IMR-90 (cell line): ENCODE measurements around the gene LRCOL1. TPM values are rescaled to one million over a fixed set of nuclear protein-coding genes. Genes with fewer than 3 reads are reported as not detected.

Source experiments
- ATAC-seq: fragments of 200-7000 bp; cut with Tn5 transposase; 2 replicates; pipeline ENCODE4 v1.9.1; 2020; ENCODE audit warnings: low read depth, mild to moderate bottlenecking, moderate library complexity
- BruUV-seq: library from RNA; stranded (reverse); fragments of 400-500 nt; replicated peaks from 2 replicates; lab custom pipeline; 2021; lab: Mats Ljungman, UMichigan
- CTCF ChIA-PET: fragments of 300-600 bp; formaldehyde crosslinking; extraction: SDS; loops from one replicate; lab custom pipeline; 2021; ENCODE audit warnings: antibody characterized with exemption; lab: Yijun Ruan, JAX
- POLR2A ChIA-PET: fragments of 300-600 bp; sonication (Branson Sonifier 250); formaldehyde crosslinking; loops from one replicate; lab custom pipeline; 2022; ENCODE audit warnings: antibody characterized with exemption; ENCODE audit not compliant: unreplicated experiment; lab: Charles Lee
- DNase-seq: peaks from one replicate; pipeline ENCODE4 v3.0.0; 2013
- H2AFZ ChIP-seq: replicated peaks from 2 replicates; pipeline ENCODE3; 2013; ENCODE audit warnings: low read length, mild to moderate bottlenecking; ENCODE audit not compliant: poor library complexity
- H2AK5ac ChIP-seq: 2 replicates; pipeline ENCODE4 v1.6.1; 2013; ENCODE audit warnings: low read depth, low read length, inconsistent platforms
- H2AK9ac ChIP-seq: replicated peaks from 2 replicates; pipeline ENCODE3; 2013; ENCODE audit warnings: mild to moderate bottlenecking, low read depth, low read length, moderate library complexity; ENCODE audit not compliant: poor library complexity
- H2BK120ac ChIP-seq: 2 replicates; pipeline ENCODE4 v1.6.1; 2013; ENCODE audit warnings: low read depth, low read length, inconsistent platforms
- H2BK15ac ChIP-seq: 3 replicates; pipeline ENCODE4 v1.6.1; 2013; ENCODE audit warnings: low read depth, low read length, inconsistent platforms
- H2BK20ac ChIP-seq: 2 replicates; pipeline ENCODE4 v1.6.1; 2013; ENCODE audit warnings: low read depth, mild to moderate bottlenecking, inconsistent platforms, low read length, moderate library complexity
- H2BK5ac ChIP-seq: 2 replicates; pipeline ENCODE4 v1.6.1; 2013; ENCODE audit warnings: mild to moderate bottlenecking, low read depth, low read length, inconsistent platforms; ENCODE audit not compliant: poor library complexity, severe bottlenecking
- H3K14ac ChIP-seq: replicated peaks from 2 replicates; pipeline ENCODE4 v1.6.1; 2013; ENCODE audit warnings: low read depth, low read length, inconsistent platforms
- H3K18ac ChIP-seq: 2 replicates; pipeline ENCODE4 v1.6.1; 2013; ENCODE audit warnings: low read depth, low read length, control low read depth
- H3K23ac ChIP-seq: 2 replicates; pipeline ENCODE4 v1.6.1; 2013; ENCODE audit warnings: low read depth, low read length, inconsistent platforms
- H3K27ac ChIP-seq: 2 replicates; pipeline ENCODE4 v1.5.1; 2013; ENCODE audit warnings: mild to moderate bottlenecking, control low read depth, low read length; ENCODE audit not compliant: insufficient read depth
- H3K27me3 ChIP-seq: 2 replicates; pipeline ENCODE4 v1.6.1; 2013; ENCODE audit warnings: low read length; ENCODE audit not compliant: control insufficient read depth, insufficient read depth
- H3K36me3 ChIP-seq: 2 replicates; pipeline ENCODE4 v1.6.1; 2013; ENCODE audit warnings: low read length, mixed read lengths; ENCODE audit not compliant: control insufficient read depth, insufficient read depth
- H3K4ac ChIP-seq: 2 replicates; pipeline ENCODE4 v1.6.1; 2013; ENCODE audit warnings: low read depth, low read length, inconsistent platforms
- H3K4me1 ChIP-seq: 2 replicates; pipeline ENCODE4 v1.6.1; 2013; ENCODE audit warnings: low read length, mixed read lengths; ENCODE audit not compliant: control insufficient read depth, insufficient read depth
- H3K4me2 ChIP-seq: 2 replicates; pipeline ENCODE4 v1.6.1; 2013; ENCODE audit warnings: low read depth, mild to moderate bottlenecking, control low read depth, low read length, moderate library complexity
- H3K4me3 ChIP-seq: 2 replicates; pipeline ENCODE4 v1.5.1; 2013; ENCODE audit warnings: low read depth, mild to moderate bottlenecking, control low read depth, low read length, moderate library complexity; ENCODE audit not compliant: insufficient read depth
- H3K56ac ChIP-seq: 2 replicates; pipeline ENCODE4 v1.6.1; 2013; ENCODE audit warnings: low read length, inconsistent platforms; ENCODE audit not compliant: insufficient read depth; ENCODE audit errors: extremely low read depth
- H3K79me1 ChIP-seq, 2 experiments: 2 replicates each; pipeline ENCODE4 v1.6.1; 2013; ENCODE audit warnings: low read length in 2 of 2, inconsistent platforms in 1 of 2, low read depth in 1 of 2
- H3K9ac ChIP-seq: 2 replicates; pipeline ENCODE4 v1.6.1; 2013; ENCODE audit warnings: low read depth, low read length, control low read depth
- H3K9me1 ChIP-seq: 2 replicates; pipeline ENCODE4 v1.6.1; 2013; ENCODE audit warnings: low read length, inconsistent platforms; ENCODE audit not compliant: insufficient read depth
- H3K9me3 ChIP-seq: 2 replicates; pipeline ENCODE4 v1.6.1; 2013; ENCODE audit warnings: low read length; ENCODE audit not compliant: control insufficient read depth, insufficient read depth
- H4K20me1 ChIP-seq: 2 replicates; pipeline ENCODE4 v1.6.1; 2013; ENCODE audit warnings: low read length, inconsistent platforms; ENCODE audit not compliant: insufficient read depth
- H4K5ac ChIP-seq: 2 replicates; pipeline ENCODE4 v1.6.1; 2013; ENCODE audit warnings: mild to moderate bottlenecking, low read depth, low read length, control low read depth
- H4K8ac ChIP-seq, 2 experiments: 2 replicates each; pipeline ENCODE4 v1.6.1; 2013; ENCODE audit warnings: low read depth in 2 of 2, low read length in 2 of 2, control low read depth in 1 of 2, inconsistent platforms in 1 of 2
- H4K91ac ChIP-seq: 2 replicates; pipeline ENCODE4 v1.6.1; 2013; ENCODE audit warnings: low read depth, low read length, inconsistent platforms; ENCODE audit not compliant: insufficient read depth
- BHLHE40 ChIP-seq: fragments of 150-350 bp; IDR thresholded peaks from 2 replicates; pipeline ENCODE4 v1.6.1; 2016; ENCODE audit warnings: mild to moderate bottlenecking, low read depth, low read length
- CEBPB ChIP-seq: IDR thresholded peaks from 2 replicates; pipeline ENCODE4 v1.6.1; 2012; ENCODE audit warnings: low read depth, low read length, improper control_type of control experiment
- CHD1 ChIP-seq: IDR thresholded peaks from 2 replicates; pipeline ENCODE4 v1.6.1; 2012; ENCODE audit warnings: low read depth, low read length, improper control_type of control experiment
- ELK1 ChIP-seq: fragments of 150-350 bp; IDR thresholded peaks from 2 replicates; pipeline ENCODE4 v1.6.1; 2016; ENCODE audit warnings: low read depth, mild to moderate bottlenecking, low read length, moderate library complexity, borderline replicate concordance
- FOS ChIP-seq: fragments of 150-350 bp; IDR thresholded peaks from 2 replicates; pipeline ENCODE4 v1.6.1; 2016; ENCODE audit warnings: low read depth, low read length
- MAFK ChIP-seq: IDR thresholded peaks from 2 replicates; pipeline ENCODE4 v1.6.1; 2012; ENCODE audit warnings: low read depth, low read length, improper control_type of control experiment
- MAZ ChIP-seq: IDR thresholded peaks from 2 replicates; pipeline ENCODE4 v1.6.1; 2012; ENCODE audit warnings: low read depth, mild to moderate bottlenecking, low read length, improper control_type of control experiment, moderate library complexity, borderline replicate concordance
- MXI1 ChIP-seq: IDR thresholded peaks from 2 replicates; pipeline ENCODE4 v1.6.1; 2012; ENCODE audit warnings: low read depth, mild to moderate bottlenecking, low read length, moderate library complexity, borderline replicate concordance
- NFE2L2 ChIP-seq: fragments of 150-350 bp; IDR thresholded peaks from 2 replicates; pipeline ENCODE4 v1.6.1; 2016; ENCODE audit warnings: low read depth, mild to moderate bottlenecking, low read length
- POLR2A ChIP-seq: IDR thresholded peaks from 2 replicates; pipeline ENCODE4 v1.6.1; 2012; ENCODE audit warnings: mild to moderate bottlenecking, low read depth, low read length
- RAD21 ChIP-seq: IDR thresholded peaks from 2 replicates; pipeline ENCODE4 v1.6.1; 2012; ENCODE audit warnings: low read length, improper control_type of control experiment
- RCOR1 ChIP-seq: IDR thresholded peaks from 2 replicates; pipeline ENCODE4 v1.6.1; 2012; ENCODE audit warnings: mild to moderate bottlenecking, low read length, improper control_type of control experiment; ENCODE audit not compliant: insufficient replicate concordance
- RFX5 ChIP-seq: IDR thresholded peaks from 2 replicates; pipeline ENCODE4 v1.8.0; 2012; ENCODE audit warnings: low read depth, mild to moderate bottlenecking, low read length, moderate library complexity
- SMC3 ChIP-seq: fragments of 150-350 bp; IDR thresholded peaks from 2 replicates; pipeline ENCODE4 v1.6.1; 2016; ENCODE audit warnings: low read depth, mild to moderate bottlenecking, antibody characterized with exemption, low read length, moderate library complexity
- USF2 ChIP-seq: fragments of 150-350 bp; IDR thresholded peaks from 2 replicates; pipeline ENCODE4 v1.6.1; 2017; ENCODE audit warnings: mild to moderate bottlenecking, antibody characterized with exemption, low read length, low read depth
- WGBS, 2 experiments: methylation state at CpG; one replicate each; pipeline versions ENCODE4 v1.1.5 to v1.1.7; 2013; ENCODE audit warnings: missing lambda C conversion rate in 2 of 2; ENCODE audit not compliant: insufficient read length in 1 of 2; ENCODE audit errors: extremely low coverage in 2 of 2; 5-methylcytosine and 5-hydroxymethylcytosine counted together
- dilution Hi-C: fragments of 300-500 bp; cut with HindIII; formaldehyde crosslinking; loops from one replicate; pipeline ENCODE4 v1.14.3; 2018; ENCODE audit warnings: low sequenced_read_pairs; ENCODE audit not compliant: unreplicated experiment
- in situ Hi-C: fragments of 300-500 bp; cut with MboI; formaldehyde crosslinking; loops from 3 replicates; pipeline ENCODE4 v1.14.3; 2019; ENCODE audit warnings: low sequenced_read_pairs, inconsistent platforms, mixed read lengths
- intact Hi-C: fragments of 100-400 bp; cut with micrococcal nuclease; formaldehyde crosslinking; loops from 2 replicates; pipeline ENCODE4 v1.10.0; 2022
- polyA plus RNA-seq, 3 experiments: library from polyadenylated mRNA; depleted of rRNA; stranded (reverse); fragments of >200 nt; gene quantifications; 2 replicates each; pipeline ENCODE4 v1.2.3, GENCODE V29; 2012; ENCODE audit warnings: low replicate concordance in 1 of 3
- total RNA-seq: library from RNA; depleted of rRNA; stranded (reverse); fragments of >200 nt; gene quantifications from 2 replicates; pipeline ENCODE4 v1.2.3, GENCODE V29; 2012
- TF ChIP-seq, protein P1 (sequence below): conservative IDR thresholded peaks from 2 replicates; pipeline ENCODE4 v1.5.1; 2012; ENCODE audit warnings: mild to moderate bottlenecking, low read depth, low read length, improper control_type of control experiment

LRCOL1 gene
- total and polyA plus RNA-seq, 2 of the 4 experiments (the other 2 are of a cell fraction), result 1.0 TPM; not detected in 1

- ATAC-seq, result no peak
Observed at GRCh38 chr12:132595183-132595582, 15.2 kb downstream of the LRCOL1 start.

More at GRCh38 chr12:132595183-132595582, 15.2 kb downstream of the LRCOL1 start:
- in situ Hi-C loops, result no loop called here
- no peak for DNase-seq
- Histone ChIP-seq H3K9me3 (no peaks in the 10 kb centered on the region), H2BK120ac (no peak overlapping the region), H4K20me1 (peaks cover 2% of the 10 kb centered on the region; the same call in 1 of the 2 replicates), H3K27me3 (no peaks in the 10 kb centered on the region; the same call in 1 of the 2 replicates), H4K5ac (no peak overlapping the region), H2AK9ac (no peak overlapping the region), H3K79me1 (no peaks in the 10 kb centered on the region), H2BK20ac (no peak overlapping the region), H3K23ac (no peak overlapping the region), H3K4ac (no peak overlapping the region), H4K91ac (no peak overlapping the region), H3K9me1 (0 out of 2 replicates have a peak, but pooled peaks cover 7% of the 10 kb centered on the region), H3K36me3 (no peaks in the 10 kb centered on the region), H3K9ac (no peak overlapping the region), H3K56ac (no peak overlapping the region), H2AFZ (no peak overlapping the region), H3K27ac (no peak overlapping the region), H2AK5ac (no peak overlapping the region), H3K4me2 (no peak overlapping the region), H3K4me1 (peaks cover 6% of the 10 kb centered on the region; the same call in 1 of the 2 replicates), H2BK5ac (no peak overlapping the region), H2BK15ac (no peak overlapping the region), H3K18ac (no peak overlapping the region), H3K4me3 (no peak overlapping the region), H4K8ac (no peak overlapping the region), H3K14ac (no peak overlapping the region)
- ChIA-PET CTCF (no interaction called here), POLR2A (no interaction called here)
- no TSS peak for BruUV-seq
- 82% methylated on average over 4 of the region's 11 CpGs; no CpG with 5 or more reads in 1 of the 2 experiments for WGBS, 2 experiments
- TF ChIP-seq CEBPB, result no peak
- TF ChIP-seq, protein P1, sequence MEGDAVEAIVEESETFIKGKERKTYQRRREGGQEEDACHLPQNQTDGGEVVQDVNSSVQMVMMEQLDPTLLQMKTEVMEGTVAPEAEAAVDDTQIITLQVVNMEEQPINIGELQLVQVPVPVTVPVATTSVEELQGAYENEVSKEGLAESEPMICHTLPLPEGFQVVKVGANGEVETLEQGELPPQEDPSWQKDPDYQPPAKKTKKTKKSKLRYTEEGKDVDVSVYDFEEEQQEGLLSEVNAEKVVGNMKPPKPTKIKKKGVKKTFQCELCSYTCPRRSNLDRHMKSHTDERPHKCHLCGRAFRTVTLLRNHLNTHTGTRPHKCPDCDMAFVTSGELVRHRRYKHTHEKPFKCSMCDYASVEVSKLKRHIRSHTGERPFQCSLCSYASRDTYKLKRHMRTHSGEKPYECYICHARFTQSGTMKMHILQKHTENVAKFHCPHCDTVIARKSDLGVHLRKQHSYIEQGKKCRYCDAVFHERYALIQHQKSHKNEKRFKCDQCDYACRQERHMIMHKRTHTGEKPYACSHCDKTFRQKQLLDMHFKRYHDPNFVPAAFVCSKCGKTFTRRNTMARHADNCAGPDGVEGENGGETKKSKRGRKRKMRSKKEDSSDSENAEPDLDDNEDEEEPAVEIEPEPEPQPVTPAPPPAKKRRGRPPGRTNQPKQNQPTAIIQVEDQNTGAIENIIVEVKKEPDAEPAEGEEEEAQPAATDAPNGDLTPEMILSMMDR, result no peak
- no peak for TF ChIP-seq SMC3
- TF ChIP-seq BHLHE40, result no peak
- TF ChIP-seq MAZ, result no peak
- TF ChIP-seq POLR2A, result no peak
- TF ChIP-seq CHD1, result no peak
- TF ChIP-seq RAD21, result no peak
- no peak for TF ChIP-seq NFE2L2
- no peak for TF ChIP-seq ELK1
- TF ChIP-seq RFX5, result no peak
- no peak for TF ChIP-seq USF2
- TF ChIP-seq RCOR1, result no peak
- no peak for TF ChIP-seq MAFK
- no peak for TF ChIP-seq MXI1
- TF ChIP-seq FOS, result no peak
- dilution Hi-C loops, result no loop called here
- intact Hi-C loops, result no loop called here
